K562 (cell line): ENCODE measurements around the gene KRTAP4-7.

Experiments
- CBX8 ChIP-seq: fragments of 200-600 bp; sonication (generic); IDR thresholded peaks from 2 replicates; pipeline ENCODE4 v1.6.1; 2012; ENCODE audit warnings: borderline replicate concordance, mixed run types, low read depth, mild to moderate bottlenecking, moderate library complexity, mixed read lengths, low read length, control low read depth, inconsistent platforms; ENCODE audit not compliant: poor library complexity, severe bottlenecking; ENCODE audit errors: extremely low read depth
- CREB3L1 ChIP-seq: fragments of 450-650 bp; IDR thresholded peaks from 2 replicates; pipeline ENCODE4 v1.6.1; 2014; ENCODE audit warnings: low read depth, mild to moderate bottlenecking, moderate library complexity, borderline replicate concordance
- CREM ChIP-seq: IDR thresholded peaks from 2 replicates; pipeline ENCODE4 v1.6.1; 2014; ENCODE audit warnings: antibody characterized with exemption, low read depth
- ELK1 ChIP-seq: sonication (generic); formaldehyde crosslinking; IDR thresholded peaks from 2 replicates; pipeline ENCODE4 v1.8.1; 2022; ENCODE audit warnings: missing genetic modification reagents
- EZH2 ChIP-seq: IDR thresholded peaks from 2 replicates; pipeline ENCODE4 v1.6.1; 2012; ENCODE audit warnings: low read depth, mild to moderate bottlenecking, inconsistent platforms, low read length, borderline replicate concordance
- GMEB1 ChIP-seq: fragments of 250-450 bp; sonication (Bioruptor Pico); IDR thresholded peaks from 2 replicates; pipeline ENCODE4 v1.4.0; 2020; ENCODE audit warnings: mild to moderate bottlenecking
- JUN ChIP-seq, 2 experiments: sonication (generic) in 1 of 2; formaldehyde crosslinking in 1 of 2; IDR thresholded peaks; 2 replicates each; pipeline versions ENCODE4 v1.6.1 to v1.8.0; 2012 to 2022; ENCODE audit warnings: borderline replicate concordance in 2 of 2, mild to moderate bottlenecking in 2 of 2, improper control_type of control experiment in 1 of 2, low read depth in 1 of 2, low read length in 1 of 2, missing genetic modification reagents in 1 of 2
- POLR2A ChIP-seq: fragments of 450-650 bp; conservative IDR thresholded peaks from 2 replicates; pipeline ENCODE4 v1.6.1; 2016
- RFX1 ChIP-seq: fragments of 450-650 bp; IDR thresholded peaks from 2 replicates; pipeline ENCODE4 v1.6.1; 2016; ENCODE audit warnings: mild to moderate bottlenecking, moderate library complexity
- SPI1 ChIP-seq: IDR thresholded peaks from 2 replicates; pipeline ENCODE4 v1.6.1; 2011; ENCODE audit warnings: low read depth, low read length, control low read depth, borderline replicate concordance
- TGIF2 ChIP-seq: sonication (generic); formaldehyde crosslinking; IDR thresholded peaks from 2 replicates; pipeline ENCODE4 v1.8.1; 2022; ENCODE audit warnings: mild to moderate bottlenecking, missing genetic modification reagents, moderate library complexity
- ZFX ChIP-seq: sonication (generic); formaldehyde crosslinking; IDR thresholded peaks from 2 replicates; pipeline ENCODE4 v1.8.0; 2022; ENCODE audit warnings: mild to moderate bottlenecking, missing genetic modification reagents, moderate library complexity
- ZNF174 ChIP-seq: fragments of 250-450 bp; sonication (Bioruptor Pico); IDR thresholded peaks from 2 replicates; pipeline ENCODE4 v1.4.0; 2020; ENCODE audit warnings: mild to moderate bottlenecking

GRCh38 chr17:41116297-41116696 lies 32.3 kb downstream of the KRTAP4-7 start:
- TF ChIP-seq EZH2 (no peak), CBX8 (no peak), SPI1 (no peak), RFX1 (no peak), CREM (no peak), ELK1 (CRISPR knock-in tag) (no peak), ZNF174 (CRISPR knock-in tag) (no peak), POLR2A (no peak), GMEB1 (CRISPR knock-in tag) (no peak), ZFX (no peak), TGIF2 (CRISPR knock-in tag) (no peak), JUN (IDR thresholded peaks at IDR 0.05; ENCODE audit: borderline replicate concordance, low read depth, low read length) (no peak), JUN (CRISPR knock-in tag; IDR thresholded peaks at IDR 0.05; ENCODE audit: borderline replicate concordance) (no peak), CREB3L1 (no peak)
